ENCODE measurements around the gene ARG2.

ARG2 gene

GRCh38 chr14:67619446-67620216 is at the start of gene ARG2:
Gene ARG2 (plus strand): TSS chr14:67619920. CDS start chr14:67619978, 58 bp downstream.
- DNase-seq (ENCODE audit: low spot score), result peak; percentile 95

GRCh38 chr14:67570453-67570852 is 49.3 kb upstream of the ARG2 start:
- DNase-seq (ENCODE audit: low spot score), result no peak

DNA sequence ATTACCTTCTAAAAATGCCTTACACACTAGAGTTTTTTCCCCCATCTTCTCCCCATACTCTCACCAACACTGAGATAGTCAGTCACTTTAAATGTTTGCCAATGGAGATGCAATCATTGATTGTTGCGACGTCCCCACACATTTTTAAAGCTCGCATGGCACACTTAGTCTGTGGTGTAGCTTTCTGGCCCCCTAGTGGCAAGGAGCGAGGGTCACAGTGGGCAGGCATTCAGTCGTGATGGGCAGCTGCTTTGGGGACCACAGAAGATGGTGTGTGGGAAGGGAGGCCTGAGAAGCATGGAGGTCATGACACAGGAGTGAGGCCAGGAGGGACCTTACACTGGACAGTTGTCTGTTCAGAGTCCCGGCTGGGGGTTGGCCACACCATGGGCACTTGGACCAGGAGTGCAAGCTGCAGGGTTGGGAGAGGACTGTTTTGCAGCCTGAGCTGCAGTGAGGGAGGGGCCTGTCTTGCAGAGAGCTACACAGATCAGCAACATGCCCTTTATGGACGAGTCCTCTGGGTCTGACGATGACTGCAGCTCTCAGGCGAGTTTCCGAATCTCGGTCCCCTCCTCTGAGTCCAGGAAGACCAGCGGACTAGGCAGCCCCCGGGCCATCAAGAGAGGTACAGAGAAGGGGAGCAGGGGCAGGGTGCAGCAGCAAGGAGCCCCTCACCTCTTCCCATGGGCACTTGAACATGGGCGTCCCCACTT is 48.3 kb upstream of the ARG2 start:
- peak; percentile 64 for DNase-seq (ENCODE audit: low spot score)

- DNase-seq (ENCODE audit: low spot score), result no peak
Observed at GRCh38 chr14:67571991-67572323, 47.8 kb upstream of the ARG2 start.

DNA sequence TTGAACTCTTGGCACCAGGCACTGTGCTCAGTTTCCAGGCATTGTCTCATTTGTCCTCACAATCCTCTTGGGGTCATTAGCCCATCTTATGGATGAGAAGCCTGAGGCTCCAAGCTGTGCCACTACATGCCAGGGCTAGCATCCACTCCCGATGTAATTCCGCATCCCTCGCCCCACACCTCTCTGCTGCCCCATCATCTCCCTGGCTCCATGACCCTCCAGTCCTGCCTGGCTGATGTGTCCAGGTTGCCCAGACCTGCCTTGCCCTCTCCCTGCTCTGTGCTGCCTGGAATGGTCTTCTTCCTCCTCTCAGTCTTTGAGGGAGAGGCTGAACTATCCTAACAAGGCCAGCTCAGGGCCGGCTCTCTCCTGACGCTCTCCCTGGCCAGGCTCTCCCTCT is 47.1 kb upstream of the ARG2 start:
- no peak for DNase-seq (ENCODE audit: low spot score)

DNA sequence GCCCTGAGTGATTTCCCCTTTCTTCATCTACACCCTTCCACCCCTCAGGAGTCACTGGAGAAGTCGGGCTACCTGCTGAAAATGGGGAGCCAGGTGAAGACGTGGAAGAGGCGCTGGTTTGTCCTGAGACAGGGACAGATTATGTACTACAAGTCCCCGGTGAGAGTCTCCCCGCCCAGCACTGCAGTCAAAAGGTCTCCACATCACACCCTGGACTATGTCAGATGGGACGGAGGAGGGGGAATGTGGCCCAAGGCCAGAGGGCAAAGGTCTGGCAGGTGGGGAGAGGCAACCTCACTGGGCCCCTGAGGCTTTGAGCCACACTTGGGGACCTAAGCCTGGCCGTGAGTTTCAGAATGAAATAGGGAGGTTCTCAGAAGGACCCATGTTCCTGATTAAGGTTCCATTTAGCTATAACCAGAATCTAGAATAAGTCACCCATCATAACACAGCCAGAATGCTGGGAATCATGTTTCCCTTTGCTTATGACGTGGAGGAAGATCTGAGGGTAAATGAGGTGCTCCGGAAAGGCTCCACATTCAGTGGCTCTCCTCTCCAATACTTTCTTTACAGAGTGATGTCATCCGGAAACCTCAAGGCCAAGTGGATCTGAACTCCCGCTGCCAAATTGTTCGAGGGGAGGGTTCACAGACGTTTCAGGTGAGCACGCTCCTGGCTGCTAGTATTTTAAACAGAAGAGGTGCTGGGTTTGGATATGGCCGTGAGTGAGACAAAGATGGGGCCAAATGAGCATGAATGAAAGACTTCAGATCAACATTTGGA is 46.3 kb upstream of the ARG2 start:
- no peak for DNase-seq (ENCODE audit: low spot score)

GRCh38 chr14:67574156-67574555 is 45.6 kb upstream of the ARG2 start:
- no peak for DNase-seq (ENCODE audit: low spot score)

DNA sequence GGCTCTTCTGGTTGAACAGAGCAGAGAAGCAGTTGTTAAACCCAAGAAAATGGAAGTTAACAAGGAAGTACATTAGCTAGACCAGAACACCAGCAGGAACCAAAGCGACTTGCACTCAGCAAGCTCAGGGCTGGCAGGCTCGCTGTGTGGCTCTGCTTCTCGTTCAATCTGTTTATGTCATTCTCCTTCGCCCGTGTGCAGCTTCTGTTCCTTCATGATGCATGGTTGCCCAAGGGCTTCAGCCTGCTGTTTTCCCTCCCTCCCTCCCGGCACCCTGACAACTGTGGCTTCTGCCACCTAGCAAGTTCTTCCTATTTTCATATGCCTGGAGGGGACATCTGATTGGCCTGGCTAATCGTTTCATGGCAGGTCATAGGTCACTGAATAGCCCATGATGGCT is 44.9 kb upstream of the ARG2 start:
- no peak for DNase-seq (ENCODE audit: low spot score)

- no peak for DNase-seq (ENCODE audit: low spot score)
Observed at GRCh38 chr14:67575684-67576083, 44.0 kb upstream of the ARG2 start.

DNA sequence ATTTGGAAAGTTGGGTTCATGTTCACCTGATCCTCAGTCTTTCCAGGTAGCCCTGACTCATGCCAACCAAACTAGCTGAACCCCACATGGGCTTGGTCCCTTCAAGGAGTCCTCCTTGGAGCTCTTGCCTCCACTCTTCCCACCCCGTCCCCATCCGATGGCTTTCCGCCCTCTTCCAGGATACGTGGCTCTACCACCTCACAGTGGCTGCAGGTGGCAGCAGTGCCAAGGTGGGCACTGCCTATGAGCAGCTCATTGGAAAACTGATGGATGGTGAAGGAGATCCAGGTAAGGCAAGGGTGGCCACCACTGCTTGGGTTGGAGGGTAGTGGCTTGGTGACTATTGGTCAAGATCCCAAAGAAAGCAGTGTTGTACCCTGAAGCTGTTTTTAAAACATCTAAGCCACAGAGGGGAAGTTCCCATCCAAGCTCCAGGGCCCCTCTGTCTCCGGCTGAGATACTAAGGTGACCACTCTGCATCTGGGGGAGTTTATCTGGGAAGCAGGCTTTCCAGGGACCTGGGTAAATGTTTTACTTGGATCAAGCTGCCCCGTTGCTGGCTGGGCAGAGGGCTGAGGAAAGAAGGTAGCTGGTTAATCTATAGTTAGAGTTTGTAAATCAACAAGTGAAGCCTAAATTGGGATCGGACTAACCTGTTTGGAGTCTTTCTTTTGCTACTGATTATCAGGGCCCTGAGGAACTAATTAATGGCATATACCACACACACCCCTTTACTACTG is 43.3 kb upstream of the ARG2 start:
- DNase-seq (ENCODE audit: low spot score), result no peak

GRCh38 chr14:67577181-67577808 is 42.4 kb upstream of the ARG2 start:
- DNase-seq (ENCODE audit: low spot score), result no peak

DNA sequence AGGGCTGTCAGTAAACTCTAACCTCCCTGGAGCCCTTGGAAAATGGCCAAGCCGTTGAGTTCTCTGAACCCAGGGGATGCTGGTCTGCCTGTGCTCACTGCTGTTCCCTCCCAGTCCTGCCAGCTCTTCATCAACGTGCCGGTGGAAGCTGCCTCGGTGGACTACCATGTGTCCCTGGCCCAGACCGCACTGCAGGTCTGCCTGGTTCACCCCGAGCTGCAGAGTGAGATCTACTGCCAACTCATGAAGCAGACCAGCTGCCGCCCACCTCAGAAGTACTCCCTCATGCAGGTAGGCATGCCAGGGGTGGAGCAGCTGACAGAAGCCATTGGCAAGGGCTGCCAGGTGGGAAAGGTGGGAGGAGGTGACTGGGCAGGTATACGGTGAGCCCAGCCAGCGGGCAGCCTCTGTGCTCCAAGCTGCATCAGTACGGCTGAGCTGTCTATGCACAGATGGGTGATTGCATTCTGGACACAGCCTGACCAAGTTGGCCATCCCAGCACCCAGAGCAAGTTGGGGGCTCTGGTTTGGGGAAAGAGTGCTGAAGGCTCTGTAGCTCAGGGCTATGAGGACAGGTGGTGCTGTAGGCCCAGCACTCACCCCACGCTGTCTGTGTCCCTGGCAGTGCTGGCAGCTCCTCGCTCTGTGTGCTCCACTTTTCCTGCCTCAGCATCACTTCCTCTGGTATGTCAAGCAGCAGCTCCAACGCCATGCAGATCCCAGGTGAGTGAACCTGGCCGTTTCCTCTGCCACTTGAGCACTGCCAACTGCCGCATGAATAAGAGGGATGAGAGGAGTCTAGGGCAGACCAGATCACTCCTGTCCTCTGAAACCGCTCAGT is 41.6 kb upstream of the ARG2 start:
- DNase-seq (ENCODE audit: low spot score), result no peak

DNA sequence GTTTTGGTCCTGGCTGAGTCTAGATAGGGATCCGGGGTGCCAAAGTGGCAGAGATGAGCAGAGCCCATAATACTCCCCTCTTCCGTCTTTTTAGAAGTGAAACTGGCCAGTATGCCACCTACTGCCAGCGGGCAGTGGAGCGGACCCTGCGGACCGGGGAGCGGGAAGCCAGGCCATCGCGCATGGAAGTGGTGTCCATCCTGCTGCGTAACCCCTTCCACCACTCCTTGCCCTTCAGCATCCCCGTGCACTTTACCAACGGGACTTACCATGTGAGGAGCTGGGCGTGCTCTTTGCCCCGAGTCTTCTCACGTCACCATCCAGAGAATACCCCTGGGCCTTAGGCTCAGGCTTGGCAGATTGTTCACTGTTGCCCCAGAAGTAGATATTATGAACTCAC is 40.7 kb upstream of the ARG2 start:
- no peak for DNase-seq (ENCODE audit: low spot score)

DNA sequence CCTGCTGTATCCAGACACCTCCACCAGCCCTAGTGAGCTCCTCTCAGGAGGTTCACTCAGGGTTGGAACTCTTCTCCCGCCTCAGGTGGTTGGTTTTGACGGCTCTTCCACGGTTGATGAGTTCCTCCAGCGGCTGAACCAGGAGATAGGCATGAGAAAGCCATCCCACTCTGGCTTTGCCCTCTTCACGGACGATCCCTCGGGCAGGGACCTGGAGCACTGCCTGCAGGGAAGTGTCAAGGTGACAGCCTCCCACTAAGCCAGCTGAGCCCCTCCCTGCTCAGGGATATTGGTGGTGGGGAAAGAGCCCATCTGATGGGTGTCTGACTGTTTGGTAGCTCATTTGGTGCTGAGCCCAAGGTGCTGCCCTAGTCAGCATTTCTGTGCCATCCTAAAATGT is 40.1 kb upstream of the ARG2 start:
- no peak for DNase-seq (ENCODE audit: low spot score)

- DNase-seq (ENCODE audit: low spot score), result no peak
Observed at GRCh38 chr14:67580336-67581171, 39.2 kb upstream of the ARG2 start.

GRCh38 chr14:67581643-67582042 is 38.1 kb upstream of the ARG2 start:
- DNase-seq (ENCODE audit: low spot score), result no peak

- no peak for DNase-seq (ENCODE audit: low spot score)
Observed at GRCh38 chr14:67582061-67582460, 37.7 kb upstream of the ARG2 start.

- peak; percentile 55 for DNase-seq (ENCODE audit: low spot score)
Observed at GRCh38 chr14:67583711-67584644, 35.7 kb upstream of the ARG2 start.

DNA sequence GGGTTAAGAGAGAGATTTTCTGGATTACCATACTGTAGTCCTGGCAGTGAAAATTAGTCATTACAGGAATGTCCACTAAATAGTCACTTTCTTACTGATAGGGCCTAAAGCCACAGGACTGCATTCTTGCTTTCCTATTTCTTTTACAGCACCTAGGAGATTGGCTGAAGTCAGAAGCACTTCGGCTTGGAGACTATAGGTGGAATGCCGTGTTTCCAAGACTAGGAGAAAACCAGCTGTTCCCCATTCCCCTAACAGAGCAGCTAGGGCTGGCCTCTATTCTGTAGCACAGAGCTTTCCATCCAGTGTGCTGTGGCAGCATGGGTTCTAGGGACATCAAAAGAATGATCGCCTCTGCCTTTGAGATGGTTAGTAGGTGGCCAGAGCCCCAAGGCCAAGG is 34.7 kb upstream of the ARG2 start:
- no peak for DNase-seq (ENCODE audit: low spot score)
